ENCODE measurements around the gene FER.

Gene FER

DNA sequence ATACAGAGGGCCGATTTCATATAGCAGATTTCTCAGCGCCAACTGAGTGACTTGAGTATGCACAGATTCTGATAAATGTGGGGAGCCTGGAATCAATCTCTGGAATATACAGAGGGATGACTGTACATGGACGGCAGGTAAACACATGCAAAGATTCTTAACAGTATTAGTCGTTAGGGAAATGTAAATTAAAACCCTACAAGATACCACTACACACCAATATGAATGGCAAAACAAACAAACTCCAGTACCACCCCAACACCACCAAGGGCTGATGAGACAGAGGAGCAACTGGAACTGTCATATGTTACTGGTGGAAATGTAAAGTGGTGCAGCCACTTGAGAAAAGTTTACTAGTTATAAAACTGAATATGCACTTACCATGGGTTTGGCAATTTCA is 8.3 kb upstream of the FER start:
- no peaks in the 10 kb centered on the region for H3K36me3 ChIP-seq (ENCODE audit: insufficient read depth, low read length)
- no peaks in the 10 kb centered on the region for H3K27me3 ChIP-seq (ENCODE audit: insufficient read depth, low read length, poor library complexity)
- H3K27ac ChIP-seq (ENCODE audit: low read length): no peak overlapping the region
- peaks cover 5% of the 10 kb centered on the region for H3K9me3 ChIP-seq (ENCODE audit: insufficient read depth, low read length, severe bottlenecking)
- H3K9ac ChIP-seq (ENCODE audit: low read depth, low read length): no peak overlapping the region
- ATAC-seq (ENCODE audit: insufficient read depth, low read depth) (no peak), DNase-seq (no peak)
- H3K4me2 ChIP-seq (ENCODE audit: insufficient read depth, low read length): no peak overlapping the region
- no peak overlapping the region for H3K4me3 ChIP-seq (ENCODE audit: low read depth in 1 of 2, low read length in 2 of 2)
- no peaks in the 10 kb centered on the region for H3K79me2 ChIP-seq (ENCODE audit: insufficient read depth, low read length)
- no peaks in the 10 kb centered on the region for H4K20me1 ChIP-seq (ENCODE audit: insufficient read depth, low read length)
- no peak for TF ChIP-seq EZH2 (IDR thresholded peaks at IDR 0.05; ENCODE audit: borderline replicate concordance, low read depth, low read length, severe bottlenecking)
- TF ChIP-seq, protein P1, sequence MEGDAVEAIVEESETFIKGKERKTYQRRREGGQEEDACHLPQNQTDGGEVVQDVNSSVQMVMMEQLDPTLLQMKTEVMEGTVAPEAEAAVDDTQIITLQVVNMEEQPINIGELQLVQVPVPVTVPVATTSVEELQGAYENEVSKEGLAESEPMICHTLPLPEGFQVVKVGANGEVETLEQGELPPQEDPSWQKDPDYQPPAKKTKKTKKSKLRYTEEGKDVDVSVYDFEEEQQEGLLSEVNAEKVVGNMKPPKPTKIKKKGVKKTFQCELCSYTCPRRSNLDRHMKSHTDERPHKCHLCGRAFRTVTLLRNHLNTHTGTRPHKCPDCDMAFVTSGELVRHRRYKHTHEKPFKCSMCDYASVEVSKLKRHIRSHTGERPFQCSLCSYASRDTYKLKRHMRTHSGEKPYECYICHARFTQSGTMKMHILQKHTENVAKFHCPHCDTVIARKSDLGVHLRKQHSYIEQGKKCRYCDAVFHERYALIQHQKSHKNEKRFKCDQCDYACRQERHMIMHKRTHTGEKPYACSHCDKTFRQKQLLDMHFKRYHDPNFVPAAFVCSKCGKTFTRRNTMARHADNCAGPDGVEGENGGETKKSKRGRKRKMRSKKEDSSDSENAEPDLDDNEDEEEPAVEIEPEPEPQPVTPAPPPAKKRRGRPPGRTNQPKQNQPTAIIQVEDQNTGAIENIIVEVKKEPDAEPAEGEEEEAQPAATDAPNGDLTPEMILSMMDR (IDR thresholded peaks at IDR 0.05; ENCODE audit: borderline replicate concordance, extremely low read depth, low read length, poor library complexity, severe bottlenecking): no peak
- no peaks in the 10 kb centered on the region for H3K4me1 ChIP-seq (ENCODE audit: insufficient read depth, low read length)
- H2AFZ ChIP-seq (ENCODE audit: low read depth, low read length): no peak overlapping the region

DNA sequence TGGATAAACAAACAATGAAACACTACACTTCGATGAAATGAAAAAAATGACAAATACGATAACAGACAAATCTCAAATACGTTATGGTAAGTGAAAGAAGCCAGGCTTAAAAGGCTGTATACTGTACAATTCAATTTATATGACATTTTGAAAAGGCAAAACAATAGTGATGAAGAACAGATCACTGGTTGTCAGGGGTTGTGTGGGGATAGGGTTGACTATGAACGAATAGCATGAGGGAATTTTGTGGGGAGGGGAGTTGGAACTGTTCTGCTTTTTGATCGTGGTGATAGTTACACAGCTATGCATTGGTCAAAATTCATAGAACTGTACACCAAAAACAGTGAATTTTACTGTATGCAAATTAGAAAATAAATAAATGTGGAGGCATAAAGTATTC is 7.8 kb upstream of the FER start:
- Histone ChIP-seq H3K4me2 (ENCODE audit: insufficient read depth, low read length) (no peak overlapping the region), H3K4me1 (ENCODE audit: insufficient read depth, low read length) (no peaks in the 10 kb centered on the region), H3K79me2 (ENCODE audit: insufficient read depth, low read length) (no peaks in the 10 kb centered on the region), H2AFZ (ENCODE audit: low read depth, low read length) (no peak overlapping the region), H3K27ac (ENCODE audit: low read length) (no peak overlapping the region), H3K9ac (ENCODE audit: low read depth, low read length) (no peak overlapping the region), H4K20me1 (ENCODE audit: insufficient read depth, low read length) (no peaks in the 10 kb centered on the region), H3K36me3 (ENCODE audit: insufficient read depth, low read length) (no peaks in the 10 kb centered on the region), H3K4me3 (ENCODE audit: low read depth in 1 of 2, low read length in 2 of 2) (no peak overlapping the region), H3K27me3 (ENCODE audit: insufficient read depth, low read length, poor library complexity) (no peaks in the 10 kb centered on the region), H3K9me3 (ENCODE audit: insufficient read depth, low read length, severe bottlenecking) (peaks cover 5% of the 10 kb centered on the region)
- no peak for ATAC-seq (ENCODE audit: insufficient read depth, low read depth)
- TF ChIP-seq, protein P1 (IDR thresholded peaks at IDR 0.05; ENCODE audit: borderline replicate concordance, extremely low read depth, low read length, poor library complexity, severe bottlenecking): no peak
- no peak for TF ChIP-seq EZH2 (IDR thresholded peaks at IDR 0.05; ENCODE audit: borderline replicate concordance, low read depth, low read length, severe bottlenecking)
- no peak for DNase-seq

DNA sequence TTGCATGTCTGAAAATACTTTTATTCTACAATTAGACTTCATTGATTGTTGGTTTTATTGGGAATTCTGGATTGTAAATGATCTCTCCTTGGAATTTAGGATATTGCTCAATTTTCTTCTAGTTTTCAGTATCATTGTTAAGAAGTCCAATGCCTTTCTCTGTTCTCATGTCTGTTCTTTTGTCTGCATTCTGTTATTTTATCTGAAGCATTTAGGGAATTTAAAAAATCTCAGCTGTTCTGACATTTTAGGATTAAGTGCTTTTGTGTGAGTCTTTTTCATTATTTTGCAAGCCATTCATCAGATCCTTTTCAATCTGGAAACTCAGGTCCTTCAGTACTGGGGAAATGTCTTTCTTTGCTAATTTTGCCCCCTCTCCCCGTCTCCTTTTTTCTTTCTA is 4.4 kb upstream of the FER start:
- TF ChIP-seq EZH2 (IDR thresholded peaks at IDR 0.05; ENCODE audit: borderline replicate concordance, low read depth, low read length, severe bottlenecking): no peak
- peaks cover 5% of the 10 kb centered on the region for H3K9me3 ChIP-seq (ENCODE audit: insufficient read depth, low read length, severe bottlenecking)
- H4K20me1 ChIP-seq (ENCODE audit: insufficient read depth, low read length): no peaks in the 10 kb centered on the region
- H3K4me3 ChIP-seq (ENCODE audit: low read depth in 1 of 2, low read length in 2 of 2): no peak overlapping the region
- ATAC-seq (ENCODE audit: insufficient read depth, low read depth) (no peak), DNase-seq (no peak)
- H3K27ac ChIP-seq (ENCODE audit: low read length): no peak overlapping the region
- H3K36me3 ChIP-seq (ENCODE audit: insufficient read depth, low read length): no peaks in the 10 kb centered on the region
- H2AFZ ChIP-seq (ENCODE audit: low read depth, low read length): no peak overlapping the region
- H3K4me1 ChIP-seq (ENCODE audit: insufficient read depth, low read length): peaks cover 12% of the 10 kb centered on the region
- no peaks in the 10 kb centered on the region for H3K27me3 ChIP-seq (ENCODE audit: insufficient read depth, low read length, poor library complexity)
- H3K79me2 ChIP-seq (ENCODE audit: insufficient read depth, low read length): no peaks in the 10 kb centered on the region
- H3K4me2 ChIP-seq (ENCODE audit: insufficient read depth, low read length): no peak overlapping the region
- no peak overlapping the region for H3K9ac ChIP-seq (ENCODE audit: low read depth, low read length)

DNA sequence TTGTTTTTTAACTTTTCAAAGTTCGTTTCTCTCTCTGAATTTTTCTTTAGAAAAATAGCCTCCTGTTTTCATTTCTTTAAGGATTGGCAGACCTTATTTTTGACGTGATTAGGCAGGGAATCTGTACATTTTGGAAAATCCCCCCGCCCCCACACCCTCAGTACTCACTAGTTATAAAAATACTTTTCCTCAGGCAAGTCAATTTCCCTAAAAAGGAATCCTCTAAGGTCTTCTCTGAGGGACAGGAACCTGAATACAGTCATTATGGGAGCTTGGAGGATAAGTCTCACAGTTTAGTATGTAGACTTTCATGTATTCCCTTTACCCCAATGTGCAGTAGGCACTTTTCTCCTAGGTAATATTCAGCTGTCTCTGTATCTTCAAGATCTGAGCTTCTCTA is 3.9 kb upstream of the FER start:
- peaks cover 5% of the 10 kb centered on the region for H3K9me3 ChIP-seq (ENCODE audit: insufficient read depth, low read length, severe bottlenecking)
- H3K36me3 ChIP-seq (ENCODE audit: insufficient read depth, low read length): no peaks in the 10 kb centered on the region
- ATAC-seq (ENCODE audit: insufficient read depth, low read depth) (no peak), DNase-seq (no peak)
- no peaks in the 10 kb centered on the region for H3K27me3 ChIP-seq (ENCODE audit: insufficient read depth, low read length, poor library complexity)
- H3K27ac ChIP-seq (ENCODE audit: low read length): no peak overlapping the region
- no peak overlapping the region for H3K9ac ChIP-seq (ENCODE audit: low read depth, low read length)
- peaks cover 12% of the 10 kb centered on the region for H3K4me1 ChIP-seq (ENCODE audit: insufficient read depth, low read length)
- no peaks in the 10 kb centered on the region for H3K79me2 ChIP-seq (ENCODE audit: insufficient read depth, low read length)
- no peak overlapping the region for H2AFZ ChIP-seq (ENCODE audit: low read depth, low read length)
- H3K4me2 ChIP-seq (ENCODE audit: insufficient read depth, low read length): no peak overlapping the region
- no peak overlapping the region for H3K4me3 ChIP-seq (ENCODE audit: low read depth in 1 of 2, low read length in 2 of 2)
- H4K20me1 ChIP-seq (ENCODE audit: insufficient read depth, low read length): no peaks in the 10 kb centered on the region
- TF ChIP-seq EZH2 (IDR thresholded peaks at IDR 0.05; ENCODE audit: borderline replicate concordance, low read depth, low read length, severe bottlenecking): no peak
- TF ChIP-seq, protein P1 (IDR thresholded peaks at IDR 0.05; ENCODE audit: borderline replicate concordance, extremely low read depth, low read length, poor library complexity, severe bottlenecking): no peak

Data from DND-41 (cell line).